ENCODE measurements around the gene KRT2.
"Not testable (repeated sequence)": the region's sequence is repeated elsewhere in the genome, so short reads cannot be mapped to it uniquely, and the experiment has no call there.

KRT2 gene

GRCh38 chr12:52679875-52680274, 27.9 kb upstream of the KRT2 start:
- Mint-ChIP-seq H3K27me3 (peaks cover 26 to 34% of the 10 kb centered on the region in 2 donors), H3K27ac (no peak overlapping the region)
- ATAC-seq (replicated peaks): no peak

GRCh38 chr12:52677671-52678070, 25.7 kb upstream of the KRT2 start:
- Mint-ChIP-seq H3K27ac (no peak overlapping the region), H3K9me3 (no peaks in the 10 kb centered on the region), H3K27me3 (peaks cover 20 to 23% of the 10 kb centered on the region in 2 donors), H3K36me3 (no peaks in the 10 kb centered on the region), H3K4me1 (no peaks in the 10 kb centered on the region), H3K4me3 (no peak overlapping the region)
- DNase-seq: no peak
- ATAC-seq (replicated peaks): no peak

More at GRCh38 chr12:52679875-52680274, 27.9 kb upstream of the KRT2 start:
- Mint-ChIP-seq H3K4me1 (no peaks in the 10 kb centered on the region), H3K9me3 (no peaks in the 10 kb centered on the region), H3K4me3 (no peak overlapping the region), H3K36me3 (no peaks in the 10 kb centered on the region)
- no peak for DNase-seq

- H3K27me3 Mint-ChIP-seq: peaks cover 20 to 23% of the 10 kb centered on the region in 2 donors
- ATAC-seq (replicated peaks) (no peak), DNase-seq (no peak)
- no peaks in the 10 kb centered on the region for H3K9me3 Mint-ChIP-seq
- H3K4me3 Mint-ChIP-seq: no peak overlapping the region
- H3K27ac Mint-ChIP-seq: no peak overlapping the region
- H3K4me1 Mint-ChIP-seq: no peaks in the 10 kb centered on the region
- H3K36me3 Mint-ChIP-seq: no peaks in the 10 kb centered on the region
These were observed 25.1 kb upstream of the KRT2 start for GRCh38 chr12:52677126-52677525.

- no peak for DNase-seq
- no peak overlapping the region for H3K27ac Mint-ChIP-seq
- H3K9me3 Mint-ChIP-seq: no peaks in the 10 kb centered on the region
- H3K36me3 Mint-ChIP-seq: no peaks in the 10 kb centered on the region
- ATAC-seq (replicated peaks): no peak
- H3K4me3 Mint-ChIP-seq: no peak overlapping the region
- peaks cover 20 to 23% of the 10 kb centered on the region in 2 donors for H3K27me3 Mint-ChIP-seq
- no peaks in the 10 kb centered on the region for H3K4me1 Mint-ChIP-seq
These were observed 24.2 kb upstream of the KRT2 start for GRCh38 chr12:52676163-52676562.

GRCh38 chr12:52675301-52675701, 23.3 kb upstream of the KRT2 start:
- DNase-seq: no peak
- H3K9me3 Mint-ChIP-seq: no peaks in the 10 kb centered on the region
- H3K27me3 Mint-ChIP-seq: peaks cover 19 to 23% of the 10 kb centered on the region in 2 donors
- no peak for ATAC-seq (replicated peaks)
- H3K4me3 Mint-ChIP-seq: no peak overlapping the region
- no peak overlapping the region for H3K27ac Mint-ChIP-seq
- no peaks in the 10 kb centered on the region for H3K4me1 Mint-ChIP-seq
- no peaks in the 10 kb centered on the region for H3K36me3 Mint-ChIP-seq

- Mint-ChIP-seq H3K27ac (no peak overlapping the region), H3K27me3 (peaks cover 18 to 22% of the 10 kb centered on the region in 2 donors), H3K9me3 (no peaks in the 10 kb centered on the region), H3K4me1 (no peaks in the 10 kb centered on the region), H3K36me3 (no peaks in the 10 kb centered on the region), H3K4me3 (no peak overlapping the region)
- ATAC-seq (replicated peaks) (no peak), DNase-seq (no peak)
These were observed 22.4 kb upstream of the KRT2 start for GRCh38 chr12:52674433-52674775.

- no peaks in the 10 kb centered on the region for H3K4me1 Mint-ChIP-seq
- no peak overlapping the region for H3K4me3 Mint-ChIP-seq
- DNase-seq: no peak
- H3K36me3 Mint-ChIP-seq: no peaks in the 10 kb centered on the region
- no peaks in the 10 kb centered on the region for H3K9me3 Mint-ChIP-seq
- peaks cover 19 to 23% of the 10 kb centered on the region in 2 donors for H3K27me3 Mint-ChIP-seq
- ATAC-seq (replicated peaks): no peak
- H3K27ac Mint-ChIP-seq: no peak overlapping the region
These were observed 21.9 kb upstream of the KRT2 start for GRCh38 chr12:52673713-52674432.

- no peaks in the 10 kb centered on the region for H3K9me3 Mint-ChIP-seq
- H3K4me3 Mint-ChIP-seq: no peak overlapping the region
- ATAC-seq (replicated peaks): no peak
- no peaks in the 10 kb centered on the region for H3K4me1 Mint-ChIP-seq
- H3K27me3 Mint-ChIP-seq: peaks cover 19 to 26% of the 10 kb centered on the region in 2 donors
- no peak overlapping the region for H3K27ac Mint-ChIP-seq
- no peak for DNase-seq
- H3K36me3 Mint-ChIP-seq: no peaks in the 10 kb centered on the region
These were observed 21.2 kb upstream of the KRT2 start for GRCh38 chr12:52673217-52673616.

- Mint-ChIP-seq H3K27me3 (peaks cover 19 to 31% of the 10 kb centered on the region in 2 donors), H3K4me1 (no peaks in the 10 kb centered on the region), H3K4me3 (no peak overlapping the region), H3K27ac (no peak overlapping the region), H3K9me3 (no peaks in the 10 kb centered on the region), H3K36me3 (no peaks in the 10 kb centered on the region)
- no peak for DNase-seq
- no peak for ATAC-seq (replicated peaks)
These were observed 20.4 kb upstream of the KRT2 start for GRCh38 chr12:52672321-52672933.

GRCh38 chr12:52670961-52671360, 18.9 kb upstream of the KRT2 start:
- DNase-seq (no peak), ATAC-seq (replicated peaks) (no peak)
- Mint-ChIP-seq H3K4me1 (no peaks in the 10 kb centered on the region), H3K36me3 (no peaks in the 10 kb centered on the region), H3K27me3 (peaks cover 24 to 26% of the 10 kb centered on the region in 2 donors), H3K9me3 (no peaks in the 10 kb centered on the region), H3K4me3 (no peak overlapping the region), H3K27ac (no peak overlapping the region)

- H3K9me3 Mint-ChIP-seq: no peaks in the 10 kb centered on the region
- H3K27me3 Mint-ChIP-seq: peaks cover 22% of the 10 kb centered on the region in 2 donors
- H3K27ac Mint-ChIP-seq: no peak overlapping the region
- DNase-seq (no peak), ATAC-seq (replicated peaks) (no peak)
- H3K4me3 Mint-ChIP-seq: no peak overlapping the region
- no peaks in the 10 kb centered on the region for H3K4me1 Mint-ChIP-seq
- no peaks in the 10 kb centered on the region for H3K36me3 Mint-ChIP-seq
These were observed 18.5 kb upstream of the KRT2 start for GRCh38 chr12:52670506-52670905.

- H3K9me3 Mint-ChIP-seq; H3K27ac Mint-ChIP-seq; H3K36me3 Mint-ChIP-seq; DNase-seq; H3K4me1 Mint-ChIP-seq; H3K4me3 Mint-ChIP-seq; ATAC-seq (replicated peaks): not testable (repeated sequence)
- peaks cover 24 to 26% of the 10 kb centered on the region in 2 donors for H3K27me3 Mint-ChIP-seq
These were observed 17.9 kb upstream of the KRT2 start for GRCh38 chr12:52669941-52670340.

GRCh38 chr12:52669426-52669825, 17.4 kb upstream of the KRT2 start:
- Mint-ChIP-seq H3K4me3 (no peak overlapping the region), H3K36me3 (no peaks in the 10 kb centered on the region), H3K27ac (no peak overlapping the region), H3K27me3 (peaks cover 24 to 26% of the 10 kb centered on the region in 2 donors), H3K4me1 (no peaks in the 10 kb centered on the region), H3K9me3 (no peaks in the 10 kb centered on the region)
- ATAC-seq (replicated peaks): no peak
- DNase-seq: no peak

- DNase-seq (no peak), ATAC-seq (replicated peaks) (no peak)
- H3K4me3 Mint-ChIP-seq: no peak overlapping the region
- peaks cover 32 to 34% of the 10 kb centered on the region in 2 donors for H3K27me3 Mint-ChIP-seq
- H3K27ac Mint-ChIP-seq: no peak overlapping the region
- H3K36me3 Mint-ChIP-seq: no peaks in the 10 kb centered on the region
- no peaks in the 10 kb centered on the region for H3K9me3 Mint-ChIP-seq
- H3K4me1 Mint-ChIP-seq: no peaks in the 10 kb centered on the region
These were observed 15.9 kb upstream of the KRT2 start for GRCh38 chr12:52667931-52668330.

GRCh38 chr12:52667509-52667908, 15.5 kb upstream of the KRT2 start:
- Mint-ChIP-seq H3K27ac (no peak overlapping the region), H3K4me1 (no peaks in the 10 kb centered on the region), H3K4me3 (no peak overlapping the region), H3K36me3 (no peaks in the 10 kb centered on the region), H3K27me3 (peaks cover 34% of the 10 kb centered on the region in 2 donors), H3K9me3 (no peaks in the 10 kb centered on the region)
- ATAC-seq (replicated peaks) (no peak), DNase-seq (no peak)

Measured in stimulated activated naive B cell treated with anti-CD40 and anti-IgM and Interleukin-4, amounts not matched to agents 10 μg/mL and 1 μg/mL and 100 μg/mL, for 72 hours (primary cell).